NCI-H2029 (cell line): ENCODE results near the gene TSPAN7.

ENCODE experiments used
- DNase-seq: peaks from one replicate; lab custom pipeline; 2025; lab: John Stamatoyannopoulos, UW

TSPAN7 gene

DNA sequence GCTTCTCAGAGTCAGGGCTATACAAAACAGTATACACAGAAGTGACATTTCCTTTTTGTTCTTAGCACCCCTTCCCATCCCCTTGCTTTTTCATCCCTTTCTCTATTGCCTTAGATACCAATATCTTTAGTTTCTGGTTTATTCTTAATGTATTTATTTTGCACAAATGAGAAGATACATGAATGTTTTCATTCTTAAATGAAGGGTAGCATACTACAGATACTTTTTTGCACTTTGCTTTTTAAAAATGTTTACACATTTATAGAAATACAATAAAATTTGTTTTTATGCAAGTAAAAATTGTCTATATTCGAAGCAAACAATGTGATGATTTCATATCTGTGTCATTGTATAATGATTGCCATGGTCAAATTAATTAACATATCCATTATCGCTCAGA, 33.1 kb downstream of the TSPAN7 start:
- DNase-seq = no peak

DNA sequence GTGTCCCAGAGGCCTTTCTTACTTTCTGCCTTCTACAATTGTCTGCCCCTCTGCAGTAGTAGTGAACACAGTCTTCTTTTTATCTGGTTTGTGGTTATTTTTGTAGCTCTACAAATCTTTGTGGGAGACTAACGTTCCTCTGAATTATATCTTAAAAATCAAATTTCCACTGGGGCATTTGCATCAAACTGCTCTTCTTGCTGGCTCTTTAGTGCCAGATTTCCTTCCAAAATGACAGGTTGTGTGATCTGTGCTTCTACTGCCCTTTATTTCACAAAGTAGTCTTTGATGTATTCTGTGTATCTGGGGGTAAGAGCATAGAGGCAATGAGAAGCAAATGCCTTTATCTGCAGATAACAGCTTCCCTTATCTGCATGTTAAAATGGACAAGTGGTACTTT, 34.5 kb downstream of the TSPAN7 start:
- no peak for DNase-seq

DNA sequence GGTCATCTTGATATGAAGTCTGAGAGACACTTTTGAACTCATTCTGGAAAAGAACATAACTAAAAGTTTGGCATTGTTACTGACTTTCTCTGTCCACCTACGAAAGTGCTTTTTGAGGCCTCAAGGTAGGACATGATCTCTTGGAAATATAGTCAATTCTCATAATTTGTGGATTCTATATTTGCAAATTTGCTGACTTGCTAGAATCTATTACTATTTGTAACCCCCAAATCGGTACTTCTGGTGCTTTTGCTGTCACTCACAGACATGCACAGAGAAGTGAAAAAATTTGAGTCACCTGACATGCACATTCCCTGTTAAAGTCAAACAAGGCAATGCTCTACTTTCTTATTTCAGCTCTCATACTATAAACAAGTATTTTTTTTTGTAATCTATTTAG, 35.6 kb downstream of the TSPAN7 start:
- DNase-seq = no peak

DNA sequence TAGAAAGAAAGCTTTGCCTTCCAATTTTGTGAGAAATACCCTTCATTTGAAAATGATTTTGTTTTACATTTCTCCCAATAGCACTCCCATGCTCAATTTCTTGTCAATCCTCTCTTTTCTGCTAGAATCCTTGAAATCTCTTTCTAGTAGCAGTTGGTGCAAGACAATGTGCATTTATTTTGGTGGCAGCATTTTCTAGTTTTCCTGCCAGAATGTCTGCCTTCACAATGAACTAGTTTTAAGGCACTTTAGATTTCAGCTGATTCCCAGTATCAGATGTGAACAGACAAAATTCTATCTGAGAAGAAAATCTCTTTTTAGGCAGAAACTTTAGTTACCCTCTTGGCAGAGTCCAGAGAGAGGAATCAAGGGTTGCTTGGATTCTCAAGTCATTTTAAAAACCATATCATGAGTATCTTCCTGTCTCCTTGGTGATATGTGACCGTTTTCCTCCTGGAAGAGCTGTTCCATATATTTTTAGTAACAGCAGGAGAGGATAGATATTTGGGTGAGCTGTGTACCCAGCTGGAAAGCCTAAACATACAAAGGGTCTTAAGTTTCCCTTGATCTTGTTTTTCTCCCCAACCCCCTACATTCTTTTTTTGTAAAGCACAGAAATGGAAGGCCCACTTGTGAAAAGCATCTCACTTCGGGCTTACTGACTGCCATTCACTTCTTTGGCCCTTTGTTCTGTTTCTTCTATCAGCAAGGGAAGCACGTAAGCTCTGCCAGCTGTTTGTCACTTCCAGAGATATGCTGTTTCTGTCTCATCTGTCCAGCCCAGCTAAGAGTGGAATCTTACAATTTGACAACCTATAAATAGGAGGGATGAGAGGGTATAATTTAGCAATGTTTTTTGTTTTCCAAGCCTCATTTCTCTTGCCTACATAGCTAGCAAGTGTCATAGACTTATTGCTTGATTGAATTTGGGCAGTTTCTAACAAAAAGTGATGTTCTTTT, 38.7 kb downstream of the TSPAN7 start:
- DNase-seq = no peak

- DNase-seq = no peak
Observed at GRCh38 chrX:38601866-38602265, 40.5 kb downstream of the TSPAN7 start.

DNA sequence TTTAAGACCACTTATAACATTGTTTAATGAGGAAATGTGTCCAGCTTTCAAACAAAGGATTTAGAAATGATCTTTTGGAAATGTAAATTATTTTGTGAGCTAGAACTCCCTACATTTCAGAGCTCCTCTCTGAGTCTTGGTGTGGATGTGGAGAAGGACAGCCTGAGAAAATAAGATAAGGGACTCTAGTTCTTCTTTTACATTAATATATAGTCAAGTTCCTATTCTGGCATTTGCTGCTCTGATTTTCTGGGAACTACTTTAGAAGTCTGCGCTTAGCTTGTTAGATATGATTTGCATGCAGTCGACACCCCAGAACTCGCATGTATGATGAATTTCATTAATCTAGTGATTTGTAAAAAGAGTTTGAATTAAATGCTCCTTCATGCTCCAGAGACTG, 45.5 kb downstream of the TSPAN7 start:
- DNase-seq = no peak

- DNase-seq = no peak
Observed at GRCh38 chrX:38607976-38608375, 46.6 kb downstream of the TSPAN7 start.

- DNase-seq = no peak
Observed at GRCh38 chrX:38610849-38611248, 49.5 kb downstream of the TSPAN7 start.

DNA sequence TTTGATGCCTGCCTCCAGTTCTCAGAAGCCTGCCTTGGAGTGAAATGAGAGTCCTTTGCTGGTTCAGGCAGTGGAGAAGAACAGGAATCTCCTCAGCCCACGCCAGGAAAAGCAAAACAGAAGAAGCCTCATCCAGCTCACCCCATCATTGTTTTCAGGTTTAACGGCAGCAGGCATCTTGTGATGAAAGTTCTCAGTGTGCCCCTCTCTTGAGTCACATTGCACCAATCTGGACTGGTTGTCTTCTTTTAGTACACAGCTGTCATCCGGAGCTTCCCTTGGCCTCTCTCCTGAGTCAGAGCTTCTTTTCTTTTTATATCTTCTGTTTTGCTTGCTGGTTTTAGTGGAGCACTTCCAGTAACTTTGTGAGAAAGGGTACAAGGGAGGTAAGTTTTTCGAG, 50.9 kb downstream of the TSPAN7 start:
- DNase-seq = no peak

DNA sequence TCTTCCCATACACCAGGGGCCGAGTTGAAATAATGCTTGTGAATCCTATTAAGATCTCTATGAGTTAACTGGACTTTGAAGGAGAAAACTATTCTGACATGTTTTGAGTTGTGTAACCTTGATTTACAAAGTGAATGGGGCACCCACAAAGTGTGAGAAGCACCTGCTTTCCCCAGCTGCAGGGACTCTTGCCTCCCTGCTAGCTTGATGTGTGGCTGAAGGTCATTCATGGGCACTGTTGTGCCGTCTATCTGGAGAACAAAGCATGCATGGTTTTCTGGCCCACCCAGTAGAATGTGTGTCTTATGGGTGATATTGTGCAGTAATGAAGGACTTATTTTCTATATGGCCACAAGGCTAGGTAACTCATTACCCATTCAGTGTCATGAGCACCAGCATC, 53.1 kb downstream of the TSPAN7 start:
- DNase-seq = no peak

DNA sequence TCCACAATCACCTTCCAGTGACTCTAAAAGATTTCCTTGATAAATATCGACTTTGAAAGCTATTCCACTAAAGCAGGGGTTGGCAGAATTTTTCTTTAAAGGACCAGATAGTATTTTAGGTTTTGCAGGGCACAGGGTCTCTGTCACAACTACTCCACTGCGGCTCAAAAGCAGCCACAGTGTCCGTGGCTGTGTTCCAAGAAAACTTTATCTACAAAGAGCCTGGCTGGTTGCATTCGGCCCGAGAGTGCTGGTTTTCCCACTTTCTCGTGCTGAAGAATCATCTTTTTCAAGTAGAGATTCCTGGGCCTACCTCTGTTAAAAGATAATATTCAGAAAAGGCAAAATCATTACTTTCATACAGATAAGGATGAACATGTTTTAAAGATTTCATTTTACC, 55.6 kb downstream of the TSPAN7 start:
- DNase-seq = no peak

GRCh38 chrX:38618180-38618579, 56.8 kb downstream of the TSPAN7 start:
- no peak for DNase-seq

DNA sequence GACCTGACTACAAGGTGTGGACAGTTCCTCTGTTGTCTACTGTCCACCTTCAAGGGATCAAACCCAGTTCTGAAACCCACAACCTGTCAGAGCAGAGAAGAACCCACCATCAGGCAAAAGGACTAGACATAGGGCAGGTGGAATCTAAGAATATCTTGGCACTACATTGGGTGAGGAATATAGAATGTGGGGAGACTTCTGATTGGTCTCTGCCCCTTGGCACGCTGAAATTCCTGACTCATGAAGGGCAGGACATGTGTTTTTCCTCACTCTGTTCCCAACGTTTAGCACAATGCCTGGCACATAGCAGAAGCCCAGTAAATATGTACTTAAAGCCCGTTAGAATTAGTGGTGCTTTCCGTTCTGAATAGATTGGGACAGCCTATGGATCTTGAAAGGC, 59.3 kb downstream of the TSPAN7 start:
- DNase-seq = no peak

DNA sequence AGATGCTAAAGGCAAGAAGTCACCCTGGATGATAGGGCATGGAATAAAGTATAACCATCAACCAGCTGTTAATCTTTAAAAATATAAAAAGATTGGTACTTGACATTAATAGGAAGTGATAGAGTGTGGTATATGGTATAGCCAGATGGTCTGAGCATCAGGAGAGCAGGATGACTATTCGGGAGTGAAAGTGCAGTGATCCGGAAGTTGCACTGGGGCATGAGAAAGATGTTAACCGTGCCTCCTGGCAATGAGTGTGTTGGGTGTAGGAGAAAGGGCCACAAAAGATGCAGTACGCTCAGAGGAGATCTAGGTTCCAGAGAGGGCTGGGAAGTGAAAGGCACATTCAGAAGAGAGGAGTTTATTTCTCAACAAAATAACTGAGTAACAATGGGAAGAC, 65.0 kb downstream of the TSPAN7 start:
- DNase-seq = no peak

DNA sequence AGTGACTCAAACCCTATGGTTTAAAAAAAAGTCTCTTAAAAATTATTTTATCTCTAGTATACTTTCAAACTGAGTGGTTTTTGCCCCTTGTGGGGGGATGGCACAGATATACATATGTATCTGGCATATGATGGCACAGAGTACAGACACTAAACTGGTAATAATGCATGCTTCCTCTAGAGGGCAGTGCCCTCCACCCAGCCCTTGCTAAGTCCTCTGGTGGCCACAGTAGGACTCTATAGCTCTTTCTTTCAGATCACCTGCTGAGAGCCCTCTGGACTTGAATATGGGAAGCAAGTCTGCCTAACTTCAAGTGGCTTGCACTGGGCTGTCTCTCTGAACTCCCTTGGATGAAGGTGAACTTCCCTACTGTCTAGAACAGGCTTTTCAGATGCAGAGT, 66.3 kb downstream of the TSPAN7 start:
- no peak for DNase-seq

DNA sequence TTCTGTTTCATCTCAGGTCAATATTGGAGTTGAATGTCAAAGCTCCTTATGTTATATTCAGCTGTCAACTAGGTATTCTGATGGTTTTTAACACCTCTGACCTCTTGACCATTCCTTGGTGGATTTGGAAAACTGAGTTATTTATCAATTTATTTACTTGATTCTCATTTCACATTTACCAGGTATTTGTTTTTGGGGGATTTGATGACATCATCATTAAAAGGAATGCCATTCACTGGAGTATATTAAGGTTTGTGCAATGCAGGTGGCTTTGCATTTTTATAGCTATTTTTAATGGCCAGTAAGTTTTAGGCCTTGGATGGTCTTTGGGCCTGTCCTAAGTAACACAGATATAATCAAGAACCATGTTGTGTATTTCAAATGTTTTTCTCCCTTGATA, 67.2 kb downstream of the TSPAN7 start:
- DNase-seq = no peak

DNA sequence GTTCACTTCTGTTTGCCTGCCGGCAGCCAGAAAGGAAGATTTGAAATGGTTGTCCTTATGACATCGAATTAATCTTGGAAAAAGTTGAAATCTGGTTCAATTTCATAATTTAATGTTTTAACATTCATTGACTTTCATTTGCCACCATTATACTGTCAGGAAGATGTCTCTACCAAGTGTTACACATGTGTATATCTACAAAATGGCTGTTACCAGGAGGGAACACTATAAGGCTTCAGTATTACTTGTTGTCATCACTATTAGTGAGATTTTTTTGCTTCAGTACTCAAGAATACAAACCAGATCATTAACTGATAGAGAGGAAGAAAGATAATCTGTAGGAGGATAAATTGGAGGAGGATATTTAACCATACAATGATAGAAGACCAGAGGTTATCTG, 71.2 kb downstream of the TSPAN7 start:
- no peak for DNase-seq

DNA sequence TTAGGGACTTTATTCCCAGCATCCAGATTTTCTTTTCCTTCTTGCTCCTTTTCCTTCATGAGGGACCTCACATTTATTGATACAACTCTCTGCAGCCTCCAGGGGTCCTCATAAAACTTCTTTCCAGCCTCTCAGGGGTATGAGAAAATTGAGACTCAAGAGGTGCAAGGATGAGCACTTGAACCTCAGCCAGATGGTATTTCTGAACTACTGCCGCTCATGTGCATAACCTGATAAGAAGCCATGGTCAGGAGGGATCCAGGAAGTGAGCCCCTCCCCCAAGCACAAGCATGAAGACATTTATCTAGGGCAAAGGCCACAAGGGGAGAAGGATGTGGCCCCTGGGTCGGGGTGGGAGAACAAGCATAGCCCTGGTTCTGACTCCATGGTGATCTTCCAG, 73.3 kb downstream of the TSPAN7 start:
- no peak for DNase-seq

GRCh38 chrX:38636949-38637819, 75.8 kb downstream of the TSPAN7 start:
- DNase-seq = no peak

DNA sequence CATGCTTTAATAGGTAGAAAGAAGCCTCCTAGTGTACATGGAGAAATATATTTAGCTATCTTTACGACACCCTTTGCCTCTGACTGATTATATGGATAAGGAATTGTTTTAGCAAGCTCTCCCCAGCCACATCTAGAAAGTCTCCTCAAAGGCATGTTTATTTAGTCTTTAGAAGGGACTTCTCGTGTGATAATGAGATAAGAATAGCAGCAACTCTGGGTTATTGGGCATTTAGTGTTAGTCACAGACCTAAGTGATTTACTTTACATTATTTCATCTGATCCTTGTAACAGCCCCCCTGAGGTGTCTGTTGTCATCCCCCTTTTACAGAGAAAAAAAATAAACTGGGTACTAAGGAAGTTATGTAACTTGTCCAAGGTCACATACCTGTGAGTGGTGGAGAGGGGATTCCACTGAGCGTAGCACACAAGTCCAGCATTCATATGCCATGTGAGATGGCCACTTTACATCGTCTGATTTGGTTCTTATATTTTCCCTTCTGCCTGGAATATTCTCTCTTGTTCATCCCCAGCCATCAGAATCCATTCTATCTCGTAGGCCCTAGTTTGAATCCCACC, 77.7 kb downstream of the TSPAN7 start:
- no peak for DNase-seq

GRCh38 chrX:38639730-38640129, 78.4 kb downstream of the TSPAN7 start:
- DNase-seq = no peak

DNA sequence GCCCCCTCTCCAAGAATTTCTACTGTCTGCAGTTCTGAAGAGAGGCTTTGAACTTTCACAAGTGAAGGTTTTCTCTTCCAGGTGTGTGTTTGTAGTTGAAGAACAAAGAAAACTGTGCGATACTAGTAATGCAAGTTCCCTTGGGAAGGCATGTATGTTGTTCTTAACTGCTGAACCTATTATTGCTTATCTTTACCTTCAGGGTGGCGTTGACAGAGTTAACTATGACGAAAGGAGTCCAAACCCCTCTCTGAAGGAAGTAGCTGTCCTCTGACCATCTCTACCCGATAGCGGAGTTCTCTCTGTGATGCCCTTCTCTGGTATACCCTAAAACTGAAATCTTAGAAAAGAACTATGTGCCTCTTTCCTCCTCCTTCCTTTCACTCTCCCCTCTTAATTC, 79.9 kb downstream of the TSPAN7 start:
- no peak for DNase-seq

- no peak for DNase-seq
Observed at GRCh38 chrX:38643903-38644302, 82.6 kb downstream of the TSPAN7 start.
